NCI-H524 (cell line): ENCODE measurements around the gene TRIM43.
"Not testable (repeated sequence)": the region's sequence is repeated elsewhere in the genome, so short reads cannot be mapped to it uniquely, and the experiment has no call there.

ENCODE experiments used
- DNase-seq, 2 experiments: peaks; one replicate each; lab custom pipeline; 2025; lab: John Stamatoyannopoulos, UW

Gene TRIM43

GRCh38 chr2:95641787-95642186 is 50.0 kb downstream of the TRIM43 start:
- not testable (repeated sequence) for DNase-seq

GRCh38 chr2:95642360-95642759 is 50.6 kb downstream of the TRIM43 start:
- not testable (repeated sequence) for DNase-seq

- not testable (repeated sequence) for DNase-seq
Observed at GRCh38 chr2:95642951-95643350, 51.1 kb downstream of the TRIM43 start.

GRCh38 chr2:95645312-95645711 is 53.5 kb downstream of the TRIM43 start:
- DNase-seq: not testable (repeated sequence)

- DNase-seq: not testable (repeated sequence)
Observed at GRCh38 chr2:95646274-95646994, 54.6 kb downstream of the TRIM43 start.

- DNase-seq: not testable (repeated sequence)
Observed at GRCh38 chr2:95648894-95649544, 57.2 kb downstream of the TRIM43 start.
